Stomach (tissue), 4 donors: ENCODE measurements around the gene PNCK.

Experiments
- EP300 ChIP-seq: sonication (generic); formaldehyde crosslinking; IDR thresholded peaks from one replicate; pipeline ENCODE4 v1.6.1; 2017; ENCODE audit warnings: antibody characterized with exemption
- POLR2AphosphoS5 ChIP-seq, 3 donors: sonication (generic); formaldehyde crosslinking; IDR thresholded peaks; one replicate each; pipeline ENCODE4 v1.6.1; 2016; ENCODE audit warnings: antibody characterized with exemption in 3 of 3
- TF ChIP-seq, protein P1 (sequence below), 7 experiments: fragments of 450-650 bp in 4 of 7; fragments of 200-600 bp in 3 of 7; sonication (generic) in 3 of 7; IDR thresholded peaks; one replicate each; pipeline ENCODE4 v1.5.1; 2016 to 2019; ENCODE audit warnings: antibody characterized with exemption in 7 of 7, control low read depth in 2 of 7, mild to moderate bottlenecking in 1 of 7

- TF ChIP-seq, protein P1, sequence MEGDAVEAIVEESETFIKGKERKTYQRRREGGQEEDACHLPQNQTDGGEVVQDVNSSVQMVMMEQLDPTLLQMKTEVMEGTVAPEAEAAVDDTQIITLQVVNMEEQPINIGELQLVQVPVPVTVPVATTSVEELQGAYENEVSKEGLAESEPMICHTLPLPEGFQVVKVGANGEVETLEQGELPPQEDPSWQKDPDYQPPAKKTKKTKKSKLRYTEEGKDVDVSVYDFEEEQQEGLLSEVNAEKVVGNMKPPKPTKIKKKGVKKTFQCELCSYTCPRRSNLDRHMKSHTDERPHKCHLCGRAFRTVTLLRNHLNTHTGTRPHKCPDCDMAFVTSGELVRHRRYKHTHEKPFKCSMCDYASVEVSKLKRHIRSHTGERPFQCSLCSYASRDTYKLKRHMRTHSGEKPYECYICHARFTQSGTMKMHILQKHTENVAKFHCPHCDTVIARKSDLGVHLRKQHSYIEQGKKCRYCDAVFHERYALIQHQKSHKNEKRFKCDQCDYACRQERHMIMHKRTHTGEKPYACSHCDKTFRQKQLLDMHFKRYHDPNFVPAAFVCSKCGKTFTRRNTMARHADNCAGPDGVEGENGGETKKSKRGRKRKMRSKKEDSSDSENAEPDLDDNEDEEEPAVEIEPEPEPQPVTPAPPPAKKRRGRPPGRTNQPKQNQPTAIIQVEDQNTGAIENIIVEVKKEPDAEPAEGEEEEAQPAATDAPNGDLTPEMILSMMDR (IDR thresholded peaks at IDR 0.05), result peak in 1 of 7 experiments; percentile 7
- no peak for TF ChIP-seq EP300
- no peak for TF ChIP-seq POLR2AphosphoS5 (IDR thresholded peaks at IDR 0.05)
Observed at GRCh38 chrX:153643431-153644351, 29.9 kb downstream of the PNCK start.
